HG03066 (cell line): ENCODE results near the gene IGF2BP3.

Experiments
- ATAC-seq: cut with Tn5 transposase; IDR thresholded peaks from one replicate; pipeline ENCODE4 v1.9.1; 2021; ENCODE audit warnings: low read depth; ENCODE audit not compliant: unreplicated experiment

The IGF2BP3 gene

GRCh38 chr7:23472956-23473843 is 2.9 kb upstream of the IGF2BP3 start:
- ATAC-seq, result no peak

DNA sequence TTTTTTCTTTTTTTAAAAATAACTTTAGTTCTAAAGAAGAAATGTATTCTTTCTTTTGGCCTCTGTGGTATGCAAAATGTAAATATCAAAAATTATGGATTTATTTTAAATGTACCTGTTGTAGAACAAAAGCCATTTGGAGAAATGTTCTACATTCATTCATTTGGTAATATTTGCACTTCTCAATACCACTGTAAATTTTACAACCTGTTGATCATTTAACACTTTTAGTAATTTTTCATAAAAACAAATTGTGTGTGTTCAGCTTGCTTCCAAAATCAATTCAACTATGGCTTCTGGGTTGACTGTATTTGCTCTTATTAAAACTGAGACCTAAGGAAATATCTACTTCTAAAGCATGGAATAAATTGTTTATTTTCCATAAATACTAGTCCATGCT is 2.3 kb upstream of the IGF2BP3 start:
- ATAC-seq, result no peak

DNA sequence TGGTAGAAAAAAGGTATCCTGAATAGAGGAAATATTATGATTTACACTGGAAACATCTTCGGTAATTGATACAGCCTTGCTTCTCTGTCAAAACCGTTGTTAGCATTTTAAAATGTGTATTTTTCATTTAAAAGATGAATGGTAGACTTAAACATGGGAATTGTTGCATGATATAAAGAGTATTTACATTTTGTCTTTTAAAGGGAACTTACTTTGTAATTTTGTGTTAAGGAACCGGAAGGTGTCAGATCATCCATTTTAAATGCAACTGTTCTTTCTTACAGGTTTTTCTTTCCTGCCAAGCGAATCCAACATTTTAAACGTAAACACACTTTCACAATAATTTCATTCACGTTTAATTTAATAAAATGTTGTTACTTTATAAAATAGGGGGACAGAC is 1.8 kb upstream of the IGF2BP3 start:
- ATAC-seq, result no peak

- ATAC-seq, result peak; percentile 24
Observed at GRCh38 chr7:23471106-23471859, 992 bp upstream of the IGF2BP3 start.

DNA sequence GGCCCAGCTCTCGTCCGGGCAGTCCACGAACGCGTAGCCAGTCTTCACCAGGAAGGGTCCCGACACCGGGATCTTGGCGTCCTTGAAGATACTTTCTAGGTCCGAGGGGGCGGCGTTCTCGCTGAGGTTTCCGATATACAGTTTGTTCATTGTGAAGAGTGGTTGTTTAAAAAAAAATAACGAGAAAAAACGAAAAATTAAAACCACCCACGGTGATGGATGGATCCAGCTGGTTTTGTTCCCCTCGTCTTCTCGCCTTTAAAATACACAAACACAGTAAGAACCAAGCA is 385 bp downstream of the IGF2BP3 start:
- ATAC-seq, result no peak

- ATAC-seq, result no peak
Observed at GRCh38 chr7:23469150-23469960, 936 bp downstream of the IGF2BP3 start.

DNA sequence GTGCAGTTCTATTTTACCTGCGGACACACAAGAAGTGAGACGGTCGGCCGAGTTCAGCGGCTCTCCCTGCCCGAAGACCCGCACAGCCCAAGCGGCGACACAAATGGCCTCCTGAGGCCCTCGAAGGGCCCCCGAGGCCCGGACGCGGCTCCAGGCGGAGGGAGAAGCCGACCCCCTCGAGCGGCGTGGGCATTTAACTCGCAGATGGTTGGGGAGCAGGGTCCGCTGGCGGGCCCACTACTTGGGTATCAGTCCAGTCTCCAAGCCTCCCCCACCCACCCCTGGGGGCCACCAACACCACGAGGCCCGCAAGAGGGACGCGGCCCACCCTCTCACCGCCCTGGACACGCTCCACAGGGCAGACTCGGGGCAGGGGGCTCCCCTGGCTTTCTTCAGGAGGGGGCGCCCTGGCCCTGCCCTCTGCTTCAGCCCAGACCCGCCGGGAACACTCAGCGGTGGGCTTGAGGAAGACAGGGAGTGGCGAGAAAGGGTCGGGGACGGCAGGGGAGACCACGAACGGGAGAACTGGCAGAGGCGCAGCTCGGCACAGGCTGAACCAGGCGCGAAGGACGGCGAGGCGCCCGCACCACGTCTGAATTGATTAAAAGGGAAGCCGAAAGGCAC is 1.7 kb downstream of the IGF2BP3 start:
- ATAC-seq, result no peak

DNA sequence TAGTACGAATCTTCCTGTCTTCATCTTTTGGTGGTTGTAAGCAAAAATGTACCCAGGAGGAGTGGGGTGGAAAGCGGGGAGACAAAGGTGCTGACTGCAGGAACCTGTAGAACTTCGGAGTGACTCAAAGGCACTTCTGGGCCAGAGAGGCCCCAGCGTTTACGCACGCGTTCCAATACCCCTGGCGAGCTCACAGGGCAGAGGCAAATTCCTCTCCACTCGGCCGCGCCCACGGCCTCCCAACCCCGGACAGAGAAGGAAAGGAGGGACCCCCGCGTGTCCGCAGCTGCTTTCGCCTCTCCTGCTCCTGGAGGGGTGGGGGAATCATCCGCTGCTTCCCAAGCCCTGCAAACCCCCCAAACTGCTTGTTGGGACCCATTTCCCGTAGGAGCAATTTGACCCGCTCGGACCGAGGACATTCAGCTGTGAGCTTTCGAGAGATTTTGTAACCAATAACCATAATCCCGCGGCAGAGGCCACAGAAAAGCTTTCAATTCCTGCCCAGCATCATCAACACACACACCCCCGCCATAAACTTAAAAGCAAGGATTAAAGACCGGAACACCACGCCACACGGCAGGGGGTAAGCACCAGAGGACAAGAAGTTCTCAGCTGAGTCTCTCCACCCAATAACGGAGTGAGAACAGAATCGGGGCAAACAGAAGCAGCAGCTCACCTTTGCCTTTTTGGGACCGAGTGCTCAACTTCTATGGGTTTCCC is 2.3 kb downstream of the IGF2BP3 start:
- ATAC-seq, result no peak

GRCh38 chr7:23467291-23467805 is 2.9 kb downstream of the IGF2BP3 start:
- ATAC-seq, result no peak

- ATAC-seq, result no peak
Observed at GRCh38 chr7:23462846-23463245, 7.4 kb downstream of the IGF2BP3 start.

DNA sequence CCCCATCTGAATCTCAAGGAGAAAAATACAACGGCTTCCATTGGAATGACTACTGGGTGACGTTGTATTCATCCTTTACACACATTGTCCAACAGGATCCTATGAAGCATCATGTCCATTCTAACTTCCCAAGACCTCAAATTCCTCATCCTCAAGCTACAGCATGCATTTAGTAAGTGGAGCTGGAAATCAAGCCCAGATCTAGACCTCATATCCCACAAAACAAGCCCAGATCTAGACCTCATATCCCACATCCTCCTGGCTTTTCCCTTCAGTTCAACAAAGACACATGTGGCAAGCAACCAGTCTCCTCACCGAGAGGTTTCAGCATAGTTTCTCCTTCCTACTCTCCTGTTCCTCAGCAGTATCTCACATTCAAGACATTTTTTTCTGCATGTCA is 12.2 kb downstream of the IGF2BP3 start:
- no peak for ATAC-seq

DNA sequence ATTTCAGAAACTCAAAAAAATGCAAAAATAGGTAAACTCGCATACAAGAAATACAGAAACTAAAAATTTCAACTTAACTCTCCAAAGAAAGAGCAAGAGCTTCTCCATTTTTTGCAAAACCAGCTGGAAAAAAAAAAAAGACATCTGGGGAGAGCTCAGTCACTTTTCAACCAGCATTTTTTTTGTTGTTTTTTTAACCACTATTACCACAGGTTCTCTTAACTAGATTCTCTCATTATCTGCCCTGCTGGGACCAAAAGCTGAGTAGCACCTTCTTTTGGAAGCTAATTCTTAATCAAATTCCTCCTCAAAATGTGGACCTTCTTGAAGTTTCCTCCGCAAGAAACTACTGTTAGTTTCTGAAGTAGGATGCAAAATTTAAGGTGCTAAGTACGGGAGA is 14.2 kb downstream of the IGF2BP3 start:
- no peak for ATAC-seq

DNA sequence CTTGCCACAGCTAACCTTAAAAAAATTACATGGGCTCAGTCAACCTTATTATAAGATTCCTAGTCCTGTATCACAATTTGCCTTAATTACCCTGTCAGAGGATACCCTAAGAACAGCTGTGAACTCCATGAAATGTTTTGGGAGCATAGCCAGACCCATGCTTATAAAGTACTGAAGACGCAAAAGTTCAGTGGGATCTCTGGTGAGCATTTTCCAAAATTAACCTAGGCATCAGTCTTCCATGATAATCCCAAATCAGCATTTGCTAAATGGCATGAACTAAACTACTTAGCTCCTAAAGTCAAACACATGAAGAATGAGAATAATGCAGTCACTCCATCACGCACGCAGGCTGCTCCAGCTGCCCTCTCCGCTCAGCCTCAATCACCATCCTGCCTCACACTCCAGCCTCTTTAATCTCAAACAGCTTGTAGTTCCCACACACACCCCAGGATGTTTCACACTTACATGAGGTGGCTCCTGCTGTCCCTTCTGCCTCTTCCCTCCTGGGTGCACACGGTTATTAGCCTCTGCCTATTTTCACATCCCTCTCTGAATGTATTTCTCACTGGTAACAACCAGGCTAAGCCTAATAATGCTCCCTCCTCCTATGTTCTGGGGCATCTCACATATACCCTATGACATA is 15.3 kb downstream of the IGF2BP3 start:
- no peak for ATAC-seq

- no peak for ATAC-seq
Observed at GRCh38 chr7:23450518-23450917, 19.8 kb downstream of the IGF2BP3 start.

- no peak for ATAC-seq
Observed at GRCh38 chr7:23449941-23450340, 20.4 kb downstream of the IGF2BP3 start.

GRCh38 chr7:23445326-23445725 is 25.0 kb downstream of the IGF2BP3 start:
- no peak for ATAC-seq

GRCh38 chr7:23443974-23444373 is 26.3 kb downstream of the IGF2BP3 start:
- no peak for ATAC-seq

DNA sequence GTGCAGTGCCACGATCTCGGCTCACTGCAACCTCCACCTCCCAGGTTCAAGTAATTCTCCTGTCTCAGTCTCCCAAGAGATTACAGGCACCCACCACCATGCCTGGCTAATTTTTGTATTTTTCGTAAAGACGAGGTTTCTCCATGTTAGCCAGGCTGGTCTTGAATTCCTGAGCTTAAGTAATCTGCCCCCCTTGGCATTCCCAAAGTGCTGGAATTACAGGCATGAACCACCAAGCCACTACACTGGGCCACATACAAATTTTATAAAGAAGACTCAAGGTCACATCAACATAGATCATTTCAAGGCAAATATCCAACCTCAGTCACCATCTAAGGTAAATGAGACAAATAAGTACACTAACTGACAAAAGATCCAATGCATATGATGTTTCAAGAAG is 32.1 kb downstream of the IGF2BP3 start:
- no peak for ATAC-seq

DNA sequence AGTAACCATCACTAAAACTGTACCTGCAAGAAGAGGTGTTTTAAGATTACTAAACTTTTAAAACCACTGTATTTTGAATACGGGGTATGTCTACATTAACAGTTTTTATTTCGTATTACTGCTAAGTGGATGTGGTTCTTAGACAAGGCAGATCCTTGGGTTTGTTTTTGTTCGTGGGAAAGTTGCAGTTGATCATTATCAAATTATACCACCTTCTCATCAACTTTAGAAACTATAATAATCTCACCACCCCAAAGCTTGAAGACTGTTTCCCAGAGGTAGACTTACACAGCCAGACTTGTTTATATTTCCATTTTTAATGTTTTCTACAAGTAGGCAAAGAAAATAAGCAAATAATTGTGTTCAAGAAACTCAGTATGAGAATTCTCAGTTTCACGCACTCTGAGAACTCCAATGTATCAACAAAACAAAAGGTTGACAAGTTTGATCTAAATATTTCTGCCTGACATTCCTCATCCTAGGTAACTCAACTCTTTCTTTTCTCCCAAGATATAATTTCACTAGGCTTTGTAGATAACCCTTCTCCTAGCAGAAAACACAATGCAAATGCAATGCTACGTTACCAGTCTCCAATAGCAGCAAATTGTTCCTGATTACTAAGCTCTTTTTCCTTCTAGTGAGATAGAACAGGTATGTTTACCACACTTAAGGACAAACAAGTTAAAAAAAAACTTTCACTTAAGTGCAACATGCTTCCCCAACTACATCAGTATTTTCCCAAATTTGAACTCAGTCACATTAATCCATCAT is 36.0 kb downstream of the IGF2BP3 start:
- ATAC-seq, result no peak
